ENCODE data around the gene NPR1.
"Not testable (repeated sequence)": the region's sequence is repeated elsewhere in the genome, so short reads cannot be mapped to it uniquely, and the experiment has no call there.

Gene NPR1

DNA sequence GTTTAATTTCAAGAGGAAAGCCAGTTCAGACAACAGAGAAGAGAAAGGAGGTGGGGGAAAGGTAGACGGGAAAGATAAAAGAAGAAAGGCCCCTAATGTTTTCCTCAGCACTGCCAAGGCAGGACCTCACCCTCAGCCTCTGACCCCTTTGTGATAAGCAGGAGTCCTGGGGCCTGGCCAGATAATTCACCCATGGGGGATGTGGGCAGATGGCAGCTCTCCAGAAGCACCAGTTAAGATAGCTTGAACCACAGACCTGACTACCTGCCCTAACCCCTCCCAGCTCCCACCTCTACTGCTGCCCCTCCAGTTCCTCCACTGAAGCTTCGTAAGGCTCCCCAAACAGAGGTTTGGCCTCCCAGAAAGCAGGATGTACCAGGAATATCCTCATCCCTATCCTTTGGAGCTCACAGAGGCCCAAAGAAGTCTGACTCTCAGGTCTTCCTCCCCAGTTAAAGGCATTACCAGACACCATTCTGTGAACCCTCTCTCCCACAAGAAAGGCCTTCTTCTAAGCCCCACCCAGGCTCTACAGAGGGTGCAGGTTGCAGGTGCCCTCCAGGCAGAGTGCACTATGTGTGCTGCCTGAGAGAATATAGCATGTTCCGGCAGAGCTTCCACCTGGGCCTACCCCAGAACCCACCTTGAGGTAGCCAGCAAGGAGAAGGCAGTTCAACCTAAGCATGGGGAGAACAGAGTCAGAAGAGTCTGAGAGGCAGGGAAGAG is 29.2 kb upstream of the NPR1 start:
- no peak for DNase-seq (ENCODE audit: low read depth in 2 of 2, low spot score in 1 of 2)

DNA sequence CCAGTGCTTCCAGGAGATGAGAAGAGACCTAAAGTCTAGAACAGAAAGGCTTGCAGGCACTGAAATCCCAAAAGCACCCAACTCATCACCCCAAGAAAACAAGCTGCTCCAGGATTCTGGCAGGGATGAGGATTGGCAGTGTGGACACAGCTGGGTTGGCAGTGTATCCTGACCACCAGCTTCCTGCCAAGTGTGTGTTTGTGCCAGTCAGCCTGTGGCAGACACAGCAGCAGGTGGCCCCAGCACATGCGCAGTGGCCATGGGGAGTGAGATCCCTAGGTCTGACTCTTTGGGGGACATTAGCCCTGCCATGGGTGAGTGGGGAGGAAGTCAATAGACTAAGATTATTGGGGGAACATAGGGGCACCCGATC is 28.6 kb upstream of the NPR1 start:
- no peak for DNase-seq (ENCODE audit: low read depth in 2 of 2, low spot score in 1 of 2)

DNA sequence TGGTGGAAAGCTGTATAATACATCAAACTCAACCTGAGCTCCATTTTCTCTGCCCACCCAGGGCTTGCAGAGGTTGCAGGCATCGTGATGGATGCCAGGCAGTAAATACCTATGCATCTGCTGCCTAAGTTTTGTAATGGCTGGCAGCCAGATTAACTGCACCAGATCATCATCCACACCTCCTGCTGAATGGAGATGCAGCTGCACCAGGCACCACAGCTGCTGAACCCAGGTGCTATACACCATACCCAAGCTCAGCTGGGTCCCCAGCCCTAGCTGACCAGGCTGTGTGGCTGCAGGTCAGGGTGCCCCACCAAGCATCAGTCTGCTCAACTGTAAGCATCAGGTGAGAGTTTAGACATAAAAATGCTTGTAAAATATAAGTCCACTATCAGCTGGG is 26.7 kb upstream of the NPR1 start:
- DNase-seq (ENCODE audit: low read depth in 2 of 2, low spot score in 1 of 2) = no peak

DNA sequence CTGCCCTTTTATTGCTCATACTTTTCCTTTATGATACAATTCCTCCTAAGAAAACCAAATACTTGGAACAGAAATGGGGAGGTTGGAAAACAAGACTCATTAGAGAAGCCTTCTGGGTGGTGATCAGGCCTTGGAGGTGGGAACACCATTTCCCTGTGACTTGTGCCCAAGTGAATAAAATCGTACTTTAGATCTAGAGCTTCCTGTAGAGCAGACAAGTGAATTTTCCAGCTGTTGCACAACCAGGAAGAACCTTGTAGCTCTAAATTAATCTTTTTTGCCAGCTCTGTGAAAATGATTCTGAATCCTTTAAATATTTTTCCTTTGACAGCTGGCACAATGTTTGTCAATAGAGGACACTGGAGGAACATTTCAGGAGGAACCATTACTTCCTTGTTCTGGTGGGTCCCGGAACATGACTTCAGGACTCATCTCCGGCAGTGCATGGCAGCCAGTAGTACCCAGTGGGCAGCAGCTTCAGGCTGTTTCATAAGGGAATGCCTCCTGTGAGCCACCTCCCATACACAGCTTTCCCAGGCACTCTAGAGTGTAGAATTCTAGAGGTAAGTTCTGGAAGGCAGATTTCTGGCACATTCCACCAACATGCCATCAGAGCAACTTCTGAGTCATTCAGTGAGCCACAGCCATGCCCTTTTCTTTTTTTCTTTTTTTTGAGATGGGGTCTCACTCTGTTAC is 25.5 kb upstream of the NPR1 start:
- no peak for DNase-seq (ENCODE audit: low read depth in 2 of 2, low spot score in 1 of 2)

DNA sequence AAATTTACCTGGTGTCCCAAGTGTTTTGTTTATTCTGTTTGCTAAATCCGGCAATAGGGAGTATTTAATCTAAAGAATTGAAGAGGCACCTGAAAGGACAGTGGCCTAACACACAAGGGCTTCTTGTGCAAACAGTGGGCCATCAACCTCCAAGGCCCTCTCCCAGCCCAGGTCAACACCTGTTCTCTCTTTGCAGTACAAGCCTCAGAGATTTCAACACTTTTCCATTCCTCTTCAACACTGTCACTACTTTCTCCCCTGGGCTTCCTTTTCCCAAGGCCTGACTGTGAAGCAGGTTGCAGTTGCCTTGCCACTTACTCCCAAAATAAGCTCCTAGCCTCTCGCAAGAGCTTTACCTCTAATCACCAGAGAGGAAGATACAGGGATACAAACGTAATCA is 23.2 kb upstream of the NPR1 start:
- DNase-seq (ENCODE audit: low read depth in 2 of 2, low spot score in 1 of 2) = no peak

DNA sequence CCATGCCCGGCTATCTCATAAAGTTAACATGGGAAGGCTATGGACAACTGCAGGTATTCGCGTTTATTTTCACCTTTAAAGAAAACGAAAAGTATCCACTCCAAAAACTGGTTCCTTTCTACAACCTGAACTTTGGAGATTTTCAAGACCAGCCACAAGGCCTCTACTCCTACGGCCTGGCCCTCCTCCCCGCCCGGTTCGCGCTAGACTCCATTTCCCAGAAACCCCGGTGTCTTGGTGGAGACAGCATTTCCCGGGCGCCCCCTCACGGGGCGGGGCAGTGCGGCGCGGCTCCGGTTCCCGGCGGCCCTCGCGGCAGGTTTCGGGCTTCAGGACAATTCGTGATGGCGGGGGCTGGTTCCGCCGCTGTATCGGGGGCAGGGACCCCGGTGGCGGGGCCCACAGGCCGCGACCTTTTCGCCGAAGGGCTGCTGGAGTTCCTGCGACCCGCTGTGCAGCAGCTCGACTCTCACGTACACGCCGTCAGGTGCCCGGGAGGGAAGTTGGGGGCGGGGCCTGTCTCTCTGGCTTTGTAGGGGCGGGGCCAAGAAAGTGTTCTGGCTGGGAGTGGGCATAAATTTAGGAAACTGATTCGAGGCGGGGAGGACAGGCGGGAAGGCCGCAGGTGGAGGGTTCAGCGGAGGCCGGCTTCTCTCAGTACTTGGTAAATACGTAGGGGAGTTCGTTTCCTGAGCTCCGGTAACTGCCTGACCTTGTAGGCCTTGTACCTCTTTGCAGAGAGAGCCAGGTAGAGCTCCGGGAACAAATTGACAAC is 19.9 kb upstream of the NPR1 start, which contains the start of gene SNAPIN:
SNAPIN (plus strand) TSS at position 304 of the 775 bp plus-strand sequence; CDS start at position 345, 41 bp downstream.
- DNase-seq (ENCODE audit: low read depth in 2 of 2, low spot score in 1 of 2) = peak; percentile 70 to 72

DNA sequence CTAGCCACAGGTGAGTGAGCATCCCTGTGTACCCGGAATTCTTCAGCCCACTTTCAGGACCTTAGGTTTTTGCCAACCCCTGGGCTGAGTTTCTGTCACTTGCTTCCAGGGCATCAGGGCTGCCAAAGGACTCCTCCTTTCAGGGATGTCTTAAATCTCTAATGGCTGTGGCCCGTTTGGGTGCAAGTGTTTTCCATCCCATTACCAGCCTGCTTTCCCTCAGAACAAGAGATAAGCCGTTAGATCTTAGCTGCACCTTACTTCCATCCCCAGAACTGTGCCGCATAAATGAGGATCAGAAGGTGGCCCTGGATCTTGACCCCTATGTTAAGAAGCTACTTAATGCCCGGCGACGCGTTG is 19.3 kb upstream of the NPR1 start:
- DNase-seq (ENCODE audit: low read depth in 2 of 2, low spot score in 1 of 2) = no peak

DNA sequence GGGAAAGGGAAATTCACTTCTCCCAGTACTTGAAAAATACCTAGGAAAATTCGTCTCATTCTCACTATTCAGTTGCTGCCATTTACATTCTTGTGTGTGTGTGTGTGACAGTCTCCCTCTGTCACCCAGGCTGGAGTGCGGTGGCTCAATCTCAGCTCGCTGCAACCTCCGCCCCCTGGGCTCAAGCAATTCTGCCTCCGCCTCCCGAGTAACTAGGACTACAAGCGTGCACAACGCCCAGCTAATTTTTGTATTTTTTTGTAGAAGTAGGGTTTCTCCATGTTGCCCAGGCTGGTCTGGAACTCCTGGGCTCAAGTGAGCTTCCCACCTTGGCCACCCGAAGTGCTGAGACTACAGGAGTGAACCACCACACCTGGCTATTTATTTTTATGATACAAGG is 18.8 kb upstream of the NPR1 start:
- DNase-seq (ENCODE audit: low read depth in 2 of 2, low spot score in 1 of 2) = no peak

DNA sequence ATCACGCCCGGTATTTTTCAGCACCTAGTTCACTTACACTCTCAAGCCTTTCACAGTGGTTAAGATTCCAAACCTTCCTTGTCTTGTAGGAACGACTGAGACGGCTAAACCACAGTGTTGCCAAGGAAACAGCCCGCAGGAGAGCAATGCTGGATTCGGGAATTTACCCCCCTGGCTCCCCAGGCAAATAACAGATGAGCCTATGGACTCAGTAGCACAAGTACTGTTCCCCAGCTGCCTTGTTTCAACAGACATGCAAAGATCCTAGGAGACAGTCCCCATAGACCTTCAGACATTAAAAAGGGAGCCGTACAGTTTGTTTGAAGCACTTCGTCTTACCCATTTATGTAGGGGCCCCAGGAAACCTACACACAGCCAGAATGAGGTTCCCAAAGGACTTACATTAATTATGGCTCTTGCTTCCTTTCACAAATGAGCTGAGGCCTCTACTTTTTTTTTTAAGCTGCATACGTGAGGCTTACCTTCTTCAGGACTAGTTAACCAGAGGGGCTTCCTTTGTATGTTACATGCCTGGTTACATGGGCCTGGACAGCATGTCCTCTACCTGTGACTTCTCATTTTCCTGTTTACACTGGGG is 17.3 kb upstream of the NPR1 start:
- no peak for DNase-seq (ENCODE audit: low read depth in 2 of 2, low spot score in 1 of 2)

DNA sequence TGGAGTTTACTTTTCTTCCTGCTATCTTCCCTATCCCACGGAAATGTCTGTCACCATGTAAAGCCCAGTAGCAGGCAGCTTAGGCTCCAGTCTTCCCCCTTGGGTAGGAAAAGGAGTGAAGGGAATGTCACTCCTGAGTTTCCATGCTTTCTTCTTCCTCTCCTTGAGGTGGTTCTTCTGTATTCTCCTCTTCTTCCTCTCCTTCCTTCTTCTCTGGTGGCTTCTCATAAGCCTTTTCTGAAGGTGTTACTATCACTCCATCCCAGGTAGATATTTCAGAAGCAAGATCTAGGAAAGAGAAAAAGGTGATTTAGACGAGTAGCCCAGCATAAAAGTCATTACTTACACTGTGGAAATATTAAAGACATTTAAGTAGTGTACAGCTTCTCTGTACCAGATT is 16.2 kb upstream of the NPR1 start:
- no peak for DNase-seq (ENCODE audit: low read depth in 2 of 2, low spot score in 1 of 2)

DNA sequence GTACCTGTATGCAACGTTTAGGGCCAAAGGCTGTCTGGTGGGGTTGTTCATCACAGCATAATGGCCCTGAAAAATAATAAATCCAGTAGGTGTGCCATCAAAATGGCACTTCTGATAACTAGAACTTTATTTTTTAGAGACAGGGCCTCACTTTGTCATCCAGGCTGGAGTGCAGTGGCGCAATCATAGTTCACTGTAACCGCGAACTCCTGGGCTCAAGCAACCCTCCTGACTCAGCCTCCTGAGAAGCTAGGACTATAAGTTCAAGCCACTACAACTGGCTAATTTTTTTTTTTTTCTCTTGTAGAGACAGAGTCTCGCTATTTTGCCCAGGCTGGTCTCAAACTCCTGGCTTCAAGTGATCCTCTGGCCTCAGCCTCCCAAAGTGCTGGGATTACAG is 15.3 kb upstream of the NPR1 start:
- no peak for DNase-seq (ENCODE audit: low read depth in 2 of 2, low spot score in 1 of 2)

DNA sequence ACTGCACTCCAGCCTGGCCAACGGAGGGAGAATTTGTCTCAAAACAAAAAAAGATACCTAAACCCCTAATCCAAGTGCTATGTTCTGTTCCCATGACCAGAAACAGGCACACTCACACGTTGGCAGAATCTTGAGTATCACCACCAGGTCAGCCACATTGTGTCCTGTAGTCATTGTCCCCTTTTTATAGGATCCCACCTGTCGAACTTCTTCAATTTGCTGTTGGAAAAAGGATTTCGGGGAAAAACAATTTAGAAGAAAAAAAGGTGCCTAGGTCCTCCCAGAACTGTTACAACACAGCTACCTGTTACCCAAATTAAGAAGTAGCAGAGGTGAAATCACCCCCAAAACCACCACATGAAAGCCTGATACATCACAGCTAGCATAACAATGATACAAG is 11.0 kb upstream of the NPR1 start:
- no peak for DNase-seq (ENCODE audit: low read depth in 2 of 2, low spot score in 1 of 2)

DNA sequence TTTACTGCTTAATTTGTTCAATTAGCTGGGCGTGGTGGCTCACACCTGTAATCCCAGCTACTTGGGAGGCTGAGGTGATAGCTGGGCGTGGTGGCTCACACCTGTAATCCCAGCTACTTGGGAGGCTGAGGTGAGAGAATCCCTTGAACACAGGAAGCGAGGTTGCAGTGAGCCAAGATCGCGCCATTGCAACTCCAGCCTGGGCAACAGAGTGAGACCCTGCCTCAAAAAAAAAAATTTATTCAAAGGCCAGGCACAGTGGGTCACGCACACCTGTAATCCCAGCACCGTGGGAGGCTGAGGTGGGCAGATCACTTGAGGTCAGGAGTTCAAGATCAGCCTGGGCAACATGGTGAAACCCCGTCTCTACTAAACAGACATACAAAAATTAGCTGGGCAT is 9.8 kb upstream of the NPR1 start:
- not testable (repeated sequence) for DNase-seq (ENCODE audit: low read depth in 2 of 2, low spot score in 1 of 2)

DNA sequence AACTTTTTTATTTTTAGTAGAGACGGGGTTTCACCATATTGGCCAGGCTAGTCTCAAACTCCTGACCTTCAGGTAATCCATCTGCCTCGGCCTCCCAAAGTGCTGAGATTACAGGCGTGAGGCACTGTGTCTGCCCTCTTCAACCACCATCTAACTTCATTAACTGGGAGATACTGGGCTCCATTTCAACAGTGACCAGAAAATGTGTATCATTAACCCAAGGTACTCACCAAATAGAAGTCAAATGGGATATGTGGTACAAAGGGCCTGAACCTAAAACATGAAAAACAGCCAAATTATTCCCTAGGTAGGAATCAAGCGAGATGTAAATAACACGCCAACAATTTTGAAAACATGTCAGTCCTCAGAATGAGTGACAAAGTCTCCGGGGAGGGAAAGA is 8.9 kb upstream of the NPR1 start:
- DNase-seq (ENCODE audit: low read depth in 2 of 2, low spot score in 1 of 2) = no peak

DNA sequence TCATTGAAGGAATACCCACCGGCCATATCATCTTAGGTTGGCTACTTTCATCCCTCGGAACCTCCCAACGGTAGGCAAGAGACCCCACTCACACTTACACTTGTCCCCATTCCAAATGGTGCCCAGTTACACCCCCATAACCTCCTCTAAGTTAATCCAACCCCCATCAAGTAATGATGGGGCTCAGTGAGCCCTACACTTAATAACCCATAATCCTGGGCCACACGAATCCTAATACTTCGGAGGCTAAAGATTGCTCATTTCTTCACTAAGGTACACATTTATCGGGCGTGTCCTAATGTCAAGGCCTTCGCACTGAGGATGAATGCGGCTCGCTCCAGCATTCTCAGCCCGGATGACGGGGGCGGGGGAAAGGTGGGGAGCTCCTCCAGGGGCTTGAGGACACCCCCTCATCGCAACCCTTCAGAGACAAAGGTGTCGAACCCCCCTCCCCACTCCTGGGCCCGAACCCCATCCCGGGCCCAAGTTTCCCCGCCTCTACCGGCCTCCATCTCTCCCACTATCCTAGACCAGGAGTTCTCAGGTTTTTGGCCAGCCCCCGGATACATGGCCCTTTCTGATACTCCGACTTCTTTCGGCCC is 8.1 kb upstream of the NPR1 start:
- DNase-seq (ENCODE audit: low read depth in 2 of 2, low spot score in 1 of 2) = no peak

DNA sequence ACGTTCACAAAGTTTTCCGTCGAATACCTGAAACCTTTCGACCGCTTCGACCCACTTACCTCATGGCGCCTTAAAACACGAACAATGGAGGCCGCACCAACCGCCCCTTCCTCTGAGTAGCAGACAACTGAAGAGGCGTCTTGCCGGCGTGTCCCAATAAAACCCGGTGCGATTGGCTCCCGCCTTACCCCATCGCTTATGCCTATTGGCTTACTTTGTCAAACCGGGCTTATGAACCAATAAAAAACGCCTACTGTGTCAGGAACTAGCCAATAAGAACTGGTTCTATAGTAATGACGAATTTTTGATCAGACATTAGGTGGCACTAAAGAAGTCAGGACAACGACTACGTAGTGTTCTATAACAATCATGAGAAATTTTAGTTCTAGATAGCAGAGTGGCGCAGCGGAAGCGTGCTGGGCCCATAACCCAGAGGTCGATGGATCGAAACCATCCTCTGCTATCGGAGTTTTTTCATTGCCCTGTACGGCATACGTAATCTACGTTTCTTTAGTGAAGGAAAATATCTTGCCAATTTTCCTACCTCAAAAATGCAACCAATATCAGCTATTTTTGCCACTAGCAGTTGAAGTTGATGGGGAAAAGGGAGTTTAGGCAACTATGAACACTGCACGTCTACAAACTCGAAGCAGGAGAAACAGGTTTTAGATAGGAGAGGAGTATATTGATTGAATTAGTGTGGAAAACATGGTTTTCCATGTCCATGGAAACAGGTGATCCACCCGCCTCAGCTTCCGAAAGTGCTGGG is 7.4 kb upstream of the NPR1 start, which contains the start of gene ILF2:
ILF2 (minus strand) TSS at position 135 of the 769 bp plus-strand sequence; CDS start at position 64, 71 bp downstream.
- peak; percentile 92 to 95 for DNase-seq (ENCODE audit: low read depth in 2 of 2, low spot score in 1 of 2)

DNA sequence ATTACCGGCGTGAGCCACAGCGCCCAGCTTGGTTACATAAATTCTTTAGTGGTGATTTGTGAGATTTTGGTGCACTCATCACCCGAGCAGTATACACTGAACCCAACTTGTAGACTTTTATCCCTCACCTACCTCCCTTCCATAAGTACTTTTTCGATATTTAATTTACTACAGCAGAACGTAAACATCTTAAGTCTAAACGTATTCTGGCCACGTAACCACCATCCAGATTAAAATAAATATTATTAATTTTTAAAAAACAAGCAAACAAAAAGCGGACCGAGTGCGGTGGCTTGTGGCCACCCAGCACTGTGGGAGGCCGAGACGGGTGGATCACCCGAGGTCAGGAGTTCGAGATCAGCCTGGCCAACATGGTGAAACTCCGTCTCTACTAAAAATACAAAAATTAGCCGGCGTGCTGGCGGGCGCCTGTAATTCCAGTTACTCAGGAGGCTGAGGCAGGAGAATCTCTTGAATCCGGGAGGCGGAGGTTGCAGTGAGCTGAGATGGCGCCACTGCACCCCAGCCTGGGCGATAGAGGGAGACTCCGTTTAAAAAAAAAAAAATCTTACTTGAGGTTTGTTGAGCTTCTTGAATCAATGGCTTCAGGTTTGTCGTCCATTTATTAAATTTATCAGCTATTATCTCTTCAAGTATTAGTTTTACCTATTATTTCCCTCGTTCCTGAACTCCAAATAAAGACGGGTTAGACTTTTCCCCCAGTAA is 6.7 kb upstream of the NPR1 start:
- DNase-seq (ENCODE audit: low read depth in 2 of 2, low spot score in 1 of 2) = not testable (repeated sequence)

DNA sequence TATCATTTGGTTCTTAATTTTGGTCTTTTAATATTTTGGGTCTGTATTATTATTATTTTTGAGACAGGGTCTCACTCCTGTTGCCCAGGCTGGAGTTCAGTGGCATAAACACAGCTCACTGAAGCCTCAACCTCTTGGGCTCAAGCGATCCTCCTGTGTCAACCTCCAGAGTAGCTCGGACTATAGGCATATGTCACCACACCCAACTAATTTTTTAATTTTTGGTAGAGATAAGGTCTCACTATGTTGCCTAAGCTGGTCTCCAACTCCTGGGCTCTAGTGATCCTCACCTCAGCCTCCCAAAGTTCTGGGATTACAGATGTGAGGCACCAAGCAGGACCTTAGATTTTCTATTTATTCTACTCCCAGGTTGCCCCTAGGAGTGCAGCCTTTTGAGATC is 5.0 kb upstream of the NPR1 start:
- DNase-seq (ENCODE audit: low read depth in 2 of 2, low spot score in 1 of 2) = no peak

DNA sequence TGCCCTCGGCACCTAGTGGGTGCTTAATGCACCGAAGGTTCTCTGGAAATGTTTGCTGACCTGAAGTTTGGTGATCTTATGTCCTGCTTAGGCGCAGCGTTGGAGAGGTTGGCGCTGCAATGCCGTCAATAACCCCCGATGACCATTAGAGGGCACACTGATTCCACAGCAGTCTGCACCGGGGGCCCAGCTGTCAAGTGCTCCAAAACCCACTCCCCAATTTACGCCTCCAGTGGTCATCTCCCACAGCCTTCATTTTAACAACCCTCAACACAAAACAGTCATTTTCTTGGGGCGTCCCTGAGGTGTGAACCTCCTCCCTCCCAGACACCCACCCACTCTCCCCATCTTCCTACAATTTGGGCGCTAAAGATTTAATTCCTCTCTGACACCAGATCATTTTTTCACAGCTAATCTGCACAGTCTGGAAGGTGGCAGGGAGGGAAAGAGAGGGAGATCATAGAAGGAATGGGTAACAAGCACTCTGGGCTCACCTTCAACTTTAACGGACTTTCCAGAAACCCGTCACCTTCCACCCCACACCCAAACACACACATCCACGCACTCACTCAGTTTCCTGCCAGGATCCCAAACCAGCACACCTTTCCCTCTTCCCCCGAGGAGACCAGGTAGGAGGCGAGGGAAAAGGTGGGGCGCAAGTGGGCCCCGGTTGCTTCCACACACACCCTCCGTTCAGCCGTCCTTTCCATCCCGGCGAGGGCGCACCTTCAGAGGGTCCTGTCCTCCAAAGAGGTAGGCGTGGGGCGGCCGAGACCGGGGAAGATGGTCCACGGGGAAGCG is 570 bp upstream of the NPR1 start:
- DNase-seq (ENCODE audit: low read depth in 2 of 2, low spot score in 1 of 2) = no peak

All from stimulated activated CD8-positive, alpha-beta memory T cell treated with anti-CD3 and anti-CD28 coated beads, Interleukin-4, amount 100 ng/mL, for 1 hour (primary cell).